NCI-H2227 (cell line): ENCODE measurements around the gene SHFL.

Experiments used
- DNase-seq: peaks from one replicate; lab custom pipeline; 2025; ENCODE audit not compliant: unreplicated experiment; lab: John Stamatoyannopoulos, UW

Gene SHFL

GRCh38 chr19:10085641-10086590, at the start of gene SHFL:
SHFL (plus strand) TSS chr19:10086317; CDS start chr19:10086428, 111 bp downstream.
- peak; percentile 60 for DNase-seq

DNA sequence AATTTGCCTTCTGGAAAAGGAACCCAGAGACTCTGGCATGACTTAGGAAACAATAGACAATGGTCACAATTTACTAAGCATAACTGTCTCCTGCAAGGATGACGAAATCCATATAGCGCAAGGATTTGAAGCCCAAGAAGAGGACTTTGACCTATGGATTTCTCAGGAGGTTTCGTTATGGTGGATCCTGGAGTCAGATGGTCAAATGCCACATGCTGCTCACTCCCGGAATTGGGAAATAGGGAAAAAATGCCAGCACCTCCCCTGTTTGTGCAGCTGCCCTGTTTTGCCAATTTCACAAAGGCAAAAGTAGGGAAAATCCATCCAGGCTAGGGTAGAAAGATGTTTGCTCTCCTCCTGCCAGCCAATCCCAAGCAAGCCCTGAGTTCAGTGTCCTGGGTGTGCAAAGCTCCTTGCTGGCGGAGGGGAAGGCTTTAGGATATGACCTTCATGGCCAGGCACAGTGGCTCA, 49.5 kb upstream of the SHFL start:
- no peak for DNase-seq

GRCh38 chr19:10037367-10037766, 48.8 kb upstream of the SHFL start:
- DNase-seq = no peak

GRCh38 chr19:10037809-10038208, 48.3 kb upstream of the SHFL start:
- no peak for DNase-seq

DNA sequence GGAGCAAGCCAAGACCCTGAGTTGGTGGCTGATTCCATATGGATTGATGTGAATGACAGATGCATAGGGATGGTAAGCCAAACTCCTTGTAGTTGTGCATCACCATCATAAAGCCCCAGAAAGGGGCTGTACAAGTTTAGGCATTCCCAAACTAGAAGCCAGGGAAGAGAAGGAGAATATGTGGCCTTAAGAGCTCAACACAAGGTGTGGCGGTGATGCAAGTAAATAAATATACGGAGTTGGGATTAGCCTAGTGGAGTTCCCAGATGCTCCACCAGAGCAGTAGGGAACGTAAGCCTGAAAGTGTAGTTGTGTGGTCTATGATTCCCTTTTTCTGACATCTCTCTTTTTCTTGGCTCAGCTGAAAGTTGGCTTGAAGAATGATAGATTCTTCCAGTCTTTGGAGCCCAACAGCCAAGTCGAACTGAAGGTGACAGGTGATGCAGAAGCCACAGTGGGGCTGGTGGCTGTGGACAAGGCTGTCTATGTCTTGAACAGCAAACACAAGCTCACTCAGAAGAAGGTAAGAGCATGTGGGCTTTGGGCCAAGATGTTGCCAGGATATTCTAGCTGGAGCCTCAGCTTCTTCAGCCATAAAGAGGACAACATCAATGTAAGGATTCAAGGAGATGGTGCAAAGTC, 42.7 kb upstream of the SHFL start:
- DNase-seq = peak; percentile 63

DNA sequence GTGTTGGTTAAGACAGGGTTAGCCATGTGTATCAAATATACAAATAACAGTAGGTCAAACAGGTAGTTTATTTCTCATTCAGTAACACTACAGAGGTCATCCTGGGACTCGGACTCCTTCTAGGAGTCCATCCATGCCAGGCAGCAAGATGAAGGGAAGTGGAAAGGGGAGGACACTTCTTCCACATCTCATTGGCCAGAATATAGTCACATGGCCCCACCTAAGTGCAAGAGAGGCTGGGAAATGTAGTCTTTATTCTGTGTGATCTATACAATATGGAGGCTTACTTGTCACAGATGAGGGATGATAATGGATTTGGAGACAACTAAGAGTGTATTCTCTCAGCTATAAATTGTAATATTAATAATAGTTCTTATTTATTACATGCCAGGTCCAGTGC, 41.7 kb upstream of the SHFL start:
- DNase-seq = no peak

DNA sequence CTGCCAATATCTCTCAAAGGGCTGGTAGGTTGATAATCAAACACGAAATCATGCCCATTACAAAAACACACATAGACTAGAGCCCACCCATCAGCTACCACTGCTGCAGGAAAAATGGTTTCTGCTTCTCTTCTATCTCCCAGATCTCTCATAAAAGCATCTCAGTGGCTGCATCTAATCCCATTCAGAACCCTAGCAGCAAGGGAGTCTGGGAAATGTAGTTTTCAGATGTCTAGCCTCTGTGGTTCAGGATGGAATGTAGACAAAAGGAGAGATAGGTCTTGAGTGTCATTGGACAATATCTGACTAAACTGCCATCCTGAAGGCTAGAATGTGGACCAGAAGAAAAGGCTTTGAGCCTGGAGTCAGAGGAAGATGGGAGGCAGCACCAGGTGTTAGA, 40.7 kb upstream of the SHFL start:
- no peak for DNase-seq

- DNase-seq = no peak
Measured at GRCh38 chr19:10049626-10050025, 36.5 kb upstream of the SHFL start.

GRCh38 chr19:10052602-10053360, 33.3 kb upstream of the SHFL start:
- DNase-seq = no peak

DNA sequence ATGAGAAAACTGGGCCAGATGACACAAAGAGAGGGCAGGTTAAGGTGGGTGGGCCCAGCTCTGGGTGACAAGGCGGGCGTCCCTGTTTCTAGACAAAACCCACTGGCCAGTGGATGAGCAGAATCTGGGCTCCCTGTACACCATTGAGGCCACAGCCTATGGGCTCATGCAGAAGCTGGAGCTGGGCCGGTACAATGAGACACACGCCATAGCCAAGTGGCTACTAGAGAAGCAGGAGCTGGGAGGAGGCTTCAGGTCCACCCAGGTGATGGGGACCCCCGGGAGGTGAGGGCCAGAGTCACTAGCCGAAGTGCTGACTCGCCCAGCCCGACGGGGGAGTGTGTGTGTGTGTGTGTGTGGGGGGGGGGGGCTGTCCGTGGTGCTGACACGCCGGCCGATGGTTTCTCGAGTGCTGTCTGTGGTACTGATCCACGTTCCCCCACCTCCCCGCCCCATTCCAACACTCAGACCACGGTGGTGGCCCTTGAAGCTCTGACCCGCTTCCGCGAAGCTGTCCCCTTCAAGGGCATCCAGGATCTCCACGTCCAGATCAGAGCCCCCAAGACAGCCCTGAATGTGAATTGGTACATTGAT, 24.3 kb upstream of the SHFL start:
- DNase-seq = no peak

DNA sequence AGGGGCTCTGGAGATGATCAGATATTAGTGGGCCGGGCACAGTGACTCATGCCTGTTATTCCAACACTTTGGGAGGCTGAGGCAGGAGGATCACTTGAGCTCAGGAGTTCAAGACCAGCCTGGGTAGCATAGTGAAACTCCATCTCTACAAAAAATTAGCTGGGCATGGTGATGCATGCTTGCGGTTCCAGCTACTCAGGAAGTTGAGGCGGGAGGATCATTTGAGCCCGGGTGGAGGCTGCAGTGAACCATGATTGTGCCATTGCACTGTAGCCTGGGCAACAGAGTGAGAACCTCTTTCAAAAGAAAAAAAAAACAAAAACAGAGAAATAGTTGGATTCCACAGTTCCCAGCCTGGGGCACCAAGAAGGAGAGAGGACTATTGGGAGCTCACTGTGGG, 17.9 kb upstream of the SHFL start:
- no peak for DNase-seq

GRCh38 chr19:10069046-10069445, 17.1 kb upstream of the SHFL start:
- no peak for DNase-seq

- DNase-seq = no peak
Measured at GRCh38 chr19:10070730-10071446, 15.2 kb upstream of the SHFL start.

DNA sequence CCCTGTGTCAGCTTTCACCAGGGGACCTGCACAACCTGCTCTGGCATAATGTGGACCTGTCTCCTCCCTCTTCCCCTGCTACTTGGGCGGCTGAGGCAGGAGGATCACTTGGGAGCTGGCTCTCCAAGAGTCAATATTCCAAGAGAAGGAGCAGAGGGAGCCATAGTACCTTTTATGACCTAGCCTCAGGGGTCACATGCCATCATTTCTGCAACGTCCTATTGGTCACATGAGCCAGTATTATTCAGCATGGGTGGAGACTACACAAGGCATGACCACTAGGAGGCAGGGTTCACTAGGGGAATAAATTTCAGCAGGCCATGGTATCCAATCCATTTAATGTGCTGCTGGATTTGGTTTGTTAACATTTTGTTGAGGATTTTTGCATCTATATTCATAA, 12.0 kb upstream of the SHFL start:
- no peak for DNase-seq

GRCh38 chr19:10076535-10076934, 9.6 kb upstream of the SHFL start:
- DNase-seq = no peak

DNA sequence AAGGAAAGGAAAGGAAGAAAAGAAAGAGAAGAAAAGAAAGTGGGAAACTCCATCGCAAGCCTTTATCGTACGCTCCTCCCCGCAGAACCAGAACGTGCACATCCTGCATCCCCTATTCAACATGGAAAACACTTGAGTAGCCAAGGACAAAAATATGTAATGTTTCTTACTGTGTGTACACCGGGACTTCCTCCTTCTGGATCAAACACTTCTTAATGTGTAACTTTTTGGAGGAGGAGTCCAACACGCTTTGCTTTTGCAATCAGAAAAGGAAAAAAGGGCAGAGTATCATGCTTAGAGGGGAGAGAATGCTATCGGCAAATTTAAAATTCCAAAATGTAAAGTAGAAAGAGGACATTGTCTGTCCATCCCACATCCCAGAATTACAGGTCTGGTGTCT, 7.8 kb upstream of the SHFL start:
- DNase-seq = no peak

GRCh38 chr19:10079031-10079453, 7.1 kb upstream of the SHFL start:
- no peak for DNase-seq

DNA sequence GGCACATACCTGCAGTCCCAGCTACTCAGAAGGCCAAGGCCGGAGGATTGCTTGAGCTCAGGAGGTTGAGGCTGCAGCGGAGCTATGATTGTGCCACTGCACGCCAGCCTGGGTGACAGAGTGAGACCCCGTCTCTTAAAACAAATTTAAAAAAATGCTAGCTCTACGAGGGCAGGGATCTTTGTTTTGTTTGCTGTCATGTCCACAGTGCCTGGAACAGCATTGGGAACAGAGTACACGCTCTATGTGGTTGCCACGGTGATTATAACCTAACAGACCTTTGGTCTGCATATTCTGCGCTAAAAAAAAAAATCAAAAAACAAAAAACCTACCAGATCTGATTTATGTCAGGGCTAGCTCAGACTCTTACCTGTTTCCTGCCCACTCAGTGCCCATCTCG, 2.2 kb upstream of the SHFL start:
- no peak for DNase-seq

GRCh38 chr19:10084803-10085202, 1.3 kb upstream of the SHFL start:
- no peak for DNase-seq

DNA sequence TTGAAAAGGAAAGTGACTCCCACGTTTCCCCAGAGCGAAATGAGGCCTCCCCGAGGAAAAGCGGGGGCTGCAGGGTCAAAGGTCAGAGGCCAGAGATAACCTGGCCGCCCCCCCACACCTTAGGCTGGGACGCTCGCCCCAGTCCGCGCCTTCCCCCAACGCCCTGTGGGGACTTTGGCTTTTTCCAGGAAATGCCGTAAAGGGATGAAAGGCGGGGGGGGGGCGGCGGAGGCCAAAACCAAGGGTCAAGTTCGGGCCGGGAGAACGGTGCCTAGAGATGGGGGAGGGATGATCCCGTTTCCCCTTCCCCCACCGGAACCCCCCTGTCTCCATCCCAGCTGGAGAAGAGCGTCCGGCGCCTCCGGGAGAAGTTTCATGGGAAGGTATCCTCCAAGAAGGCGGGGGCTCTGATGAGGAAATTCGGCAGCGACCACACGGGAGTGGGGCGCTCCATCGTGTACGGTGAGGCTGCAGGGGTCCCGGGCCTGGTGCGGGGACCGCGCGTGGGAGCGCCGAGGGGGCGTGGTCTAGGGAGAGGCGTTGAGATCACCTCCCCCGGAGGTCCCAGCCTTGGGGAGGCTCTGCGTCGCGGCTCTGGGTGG, 575 bp downstream of the SHFL start:
- DNase-seq = no peak
